NCI-H1417 treated with DMSO at 0.1 percent for 48 hours (cell line): ENCODE results near the gene EGF.
"Not testable (repeated sequence)": the region's sequence is repeated elsewhere in the genome, so short reads cannot be mapped to it uniquely, and the experiment has no call there.

Experiments
- DNase-seq: peaks from one replicate; lab custom pipeline; 2025; lab: John Stamatoyannopoulos, UW

EGF gene

GRCh38 chr4:109914322-109914721 is 1.6 kb downstream of the EGF start:
- DNase-seq = no peak

DNA sequence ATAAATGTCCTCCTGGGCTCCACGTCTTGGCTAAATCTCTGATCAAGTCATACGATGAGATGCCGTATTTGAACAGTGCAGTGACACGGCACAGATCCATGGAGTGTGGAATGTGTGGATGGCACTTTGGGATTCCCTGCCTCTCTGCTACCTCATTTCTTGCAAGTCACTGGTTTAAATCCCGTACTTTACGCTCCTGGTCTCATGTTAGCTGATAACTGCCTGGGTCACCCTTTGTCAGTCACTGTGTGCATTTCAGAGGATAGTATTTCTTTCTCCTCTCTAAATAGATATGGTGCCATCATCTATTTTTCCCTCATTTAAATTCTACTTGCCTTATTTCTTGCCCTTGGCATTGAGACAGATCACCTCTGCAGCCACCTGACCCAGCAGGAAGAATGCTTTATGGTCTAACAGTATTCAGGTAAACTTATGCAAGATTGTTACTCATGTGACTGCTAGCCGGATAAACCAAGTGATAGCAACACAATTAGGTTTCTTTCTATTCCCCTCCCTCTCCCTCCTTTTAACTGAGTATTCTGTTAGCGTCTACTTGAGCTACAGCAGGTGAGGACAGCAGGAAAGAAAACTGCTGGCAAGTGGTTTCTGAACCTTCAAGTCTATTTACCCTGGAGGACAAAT is 2.8 kb downstream of the EGF start:
- no peak for DNase-seq

- DNase-seq = no peak
Measured at GRCh38 chr4:109916027-109916409, 3.3 kb downstream of the EGF start.

- DNase-seq = no peak
Measured at GRCh38 chr4:109921384-109921808, 8.7 kb downstream of the EGF start.

GRCh38 chr4:109925396-109925795 is 12.7 kb downstream of the EGF start:
- DNase-seq = no peak

DNA sequence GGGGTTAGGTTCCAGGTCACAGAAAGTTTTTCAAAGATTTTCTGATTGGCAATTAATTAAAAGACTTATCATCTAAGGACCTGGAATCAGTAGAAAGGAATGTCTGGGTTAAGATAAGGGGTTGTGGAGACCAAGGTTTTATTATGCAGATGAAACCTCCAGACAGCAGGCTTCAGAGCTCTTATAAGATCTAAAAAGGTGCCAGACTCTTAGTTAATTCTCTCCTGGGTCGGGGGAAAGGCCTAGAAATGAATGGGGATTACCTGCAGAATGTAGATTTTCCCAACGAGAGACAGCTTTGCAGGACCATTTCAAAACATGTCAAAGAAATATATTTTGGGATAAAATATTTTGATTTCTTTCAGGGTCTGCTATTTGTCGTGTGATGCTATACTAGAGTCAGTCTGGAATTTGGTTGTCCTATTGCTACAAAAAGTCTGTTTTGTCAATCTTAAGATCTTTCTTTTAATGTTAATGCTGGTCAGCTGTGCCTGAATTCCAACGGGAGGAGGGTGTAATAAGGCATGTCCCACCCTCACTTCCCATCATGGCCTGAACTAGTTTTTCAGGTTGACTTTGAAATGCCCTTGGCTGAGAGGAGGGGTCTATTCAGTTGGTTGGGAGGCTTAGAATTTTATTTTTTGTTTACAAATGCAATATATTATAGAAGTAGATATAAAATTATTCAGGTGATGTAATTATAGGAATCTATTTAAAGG is 15.8 kb downstream of the EGF start:
- no peak for DNase-seq

GRCh38 chr4:109930464-109930863 is 17.8 kb downstream of the EGF start:
- DNase-seq = no peak

- no peak for DNase-seq
Measured at GRCh38 chr4:109930872-109931271, 18.2 kb downstream of the EGF start.

DNA sequence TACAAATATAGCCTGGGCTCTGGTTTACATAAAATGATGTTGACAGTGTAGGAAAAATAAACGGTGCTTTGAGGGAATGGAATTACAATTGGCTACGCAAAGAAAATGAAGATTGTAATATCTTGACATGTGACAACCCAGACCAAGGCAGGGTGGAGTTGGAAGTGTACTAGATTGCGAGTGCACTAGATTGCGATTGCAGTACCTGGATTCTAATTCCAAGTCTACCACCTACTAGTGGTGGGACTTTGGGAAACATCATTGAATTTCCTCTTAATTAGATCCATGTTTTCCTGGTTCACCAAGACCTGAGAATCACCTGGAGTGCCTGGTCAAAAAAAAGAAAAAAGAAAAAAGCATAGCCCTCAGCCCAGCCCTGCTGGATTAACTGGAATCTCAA is 18.6 kb downstream of the EGF start:
- no peak for DNase-seq

DNA sequence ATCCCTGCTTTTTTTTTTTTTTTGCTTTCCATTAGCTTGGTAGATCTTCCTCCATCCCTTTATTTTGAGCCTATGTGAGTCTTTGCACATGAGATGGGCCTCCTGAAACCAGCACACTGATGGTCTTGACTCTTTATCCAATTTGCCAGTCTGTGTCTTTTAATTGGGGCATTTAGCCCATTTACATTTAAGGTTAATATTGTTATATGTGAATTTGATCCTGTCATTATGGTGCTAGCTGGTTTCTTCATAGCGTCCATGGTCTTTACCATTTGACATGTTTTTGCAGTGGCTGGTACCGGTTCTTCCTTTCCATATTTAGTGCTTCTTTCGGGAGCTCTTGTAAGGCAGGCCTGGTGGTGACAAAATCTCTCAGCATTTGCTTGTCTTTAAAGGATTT is 24.7 kb downstream of the EGF start:
- DNase-seq = not testable (repeated sequence)

- no peak for DNase-seq
Measured at GRCh38 chr4:109939190-109939589, 26.5 kb downstream of the EGF start.

- DNase-seq = no peak
Measured at GRCh38 chr4:109942292-109942926, 29.7 kb downstream of the EGF start.

DNA sequence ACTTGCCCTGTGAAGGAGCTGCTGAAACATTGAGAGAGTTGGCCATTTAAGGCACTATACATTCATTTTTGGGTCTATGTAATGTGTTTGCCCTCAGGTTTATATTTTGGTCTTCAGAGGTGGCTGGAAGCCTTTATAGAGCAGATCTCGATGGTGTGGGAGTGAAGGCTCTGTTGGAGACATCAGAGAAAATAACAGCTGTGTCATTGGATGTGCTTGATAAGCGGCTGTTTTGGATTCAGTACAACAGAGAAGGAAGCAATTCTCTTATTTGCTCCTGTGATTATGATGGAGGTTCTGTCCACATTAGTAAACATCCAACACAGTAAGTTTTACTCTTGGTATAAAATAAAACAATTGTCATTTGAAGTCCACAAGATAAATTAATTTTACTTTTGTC is 31.1 kb downstream of the EGF start:
- no peak for DNase-seq

DNA sequence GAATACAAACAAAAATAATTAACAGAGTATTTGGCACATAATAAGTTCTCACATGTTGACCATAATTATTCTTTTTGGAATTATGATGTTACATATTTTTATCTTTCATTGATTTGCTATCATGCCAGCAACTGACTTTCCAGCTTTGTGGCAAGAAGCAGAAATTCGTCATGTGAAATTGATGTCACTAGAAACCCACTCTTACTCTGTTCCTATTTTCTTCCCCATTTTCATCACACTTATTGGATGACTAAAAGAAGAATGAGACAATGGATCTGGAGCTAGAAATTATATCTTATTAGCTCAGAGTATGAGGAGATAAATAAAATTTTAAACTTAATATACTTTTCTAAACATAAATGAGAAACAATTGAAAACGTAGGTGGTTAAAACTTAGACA is 31.9 kb downstream of the EGF start:
- no peak for DNase-seq

- DNase-seq = no peak
Measured at GRCh38 chr4:109945056-109945455, 32.4 kb downstream of the EGF start.

DNA sequence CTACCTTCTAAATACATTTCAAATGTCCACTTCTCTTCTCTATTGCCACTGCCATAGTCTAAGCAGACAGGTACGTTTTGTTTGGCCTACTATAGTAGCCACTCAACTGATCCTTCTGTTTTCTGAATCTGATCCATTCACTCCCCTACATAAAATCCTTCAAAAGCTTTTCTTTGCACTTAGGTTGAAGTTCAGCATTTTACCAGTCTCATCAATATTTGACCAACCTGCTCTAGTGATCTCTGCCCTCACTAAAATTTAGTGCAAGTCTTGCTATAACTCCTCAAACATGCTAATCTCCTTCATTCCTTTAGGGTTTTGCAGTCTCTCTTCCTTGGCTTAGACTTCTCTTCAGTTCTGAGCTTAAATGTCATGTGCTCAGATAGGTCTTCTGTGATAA is 33.4 kb downstream of the EGF start:
- no peak for DNase-seq

DNA sequence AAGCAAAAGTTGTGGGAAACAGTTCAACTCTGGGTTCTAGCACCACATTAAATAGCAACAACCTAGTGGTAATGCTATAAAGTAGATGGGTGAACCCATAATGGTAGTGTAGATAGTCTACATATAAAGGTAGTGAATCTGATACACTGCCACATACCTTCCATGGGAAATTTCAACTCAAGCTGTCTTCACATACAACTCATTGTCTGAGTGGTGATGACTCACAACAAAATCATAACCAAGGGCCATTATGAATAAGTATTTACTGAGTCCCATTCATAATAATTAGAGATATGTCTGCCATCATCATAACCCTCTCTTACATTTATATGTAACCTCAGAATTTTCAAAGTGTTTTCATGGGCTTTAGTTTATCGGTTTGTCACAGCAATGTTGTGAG is 34.8 kb downstream of the EGF start:
- no peak for DNase-seq

- no peak for DNase-seq
Measured at GRCh38 chr4:109947918-109948317, 35.2 kb downstream of the EGF start.

DNA sequence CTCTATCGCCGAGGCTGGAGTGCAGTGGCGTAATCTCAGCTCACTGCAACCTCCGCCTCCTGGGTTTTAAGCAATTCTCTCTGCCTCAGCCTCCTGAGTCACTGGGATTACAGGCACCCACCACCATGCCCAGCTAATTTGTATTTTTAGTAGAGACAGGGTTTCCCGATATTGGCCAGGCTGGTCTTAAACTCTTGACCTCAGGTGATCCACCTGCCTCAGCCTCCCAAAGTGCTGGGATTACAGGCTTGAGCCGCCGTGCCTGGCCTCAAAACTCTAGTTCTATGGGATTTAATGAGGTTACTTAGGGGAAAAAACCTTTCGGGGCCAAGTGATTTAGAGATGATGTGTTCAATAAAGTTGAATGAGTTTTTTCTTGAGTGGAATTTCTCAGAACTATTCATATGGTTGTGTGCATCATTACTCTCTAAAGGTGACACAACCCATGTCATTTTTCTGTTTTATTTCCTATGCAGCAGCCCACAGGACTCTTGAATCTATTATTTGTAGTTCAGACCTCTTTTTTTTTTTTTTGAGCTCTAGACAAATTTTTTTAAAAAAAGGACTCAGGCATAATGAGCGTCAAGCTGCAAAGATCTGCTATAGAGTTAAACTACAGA is 36.5 kb downstream of the EGF start:
- not testable (repeated sequence) for DNase-seq

DNA sequence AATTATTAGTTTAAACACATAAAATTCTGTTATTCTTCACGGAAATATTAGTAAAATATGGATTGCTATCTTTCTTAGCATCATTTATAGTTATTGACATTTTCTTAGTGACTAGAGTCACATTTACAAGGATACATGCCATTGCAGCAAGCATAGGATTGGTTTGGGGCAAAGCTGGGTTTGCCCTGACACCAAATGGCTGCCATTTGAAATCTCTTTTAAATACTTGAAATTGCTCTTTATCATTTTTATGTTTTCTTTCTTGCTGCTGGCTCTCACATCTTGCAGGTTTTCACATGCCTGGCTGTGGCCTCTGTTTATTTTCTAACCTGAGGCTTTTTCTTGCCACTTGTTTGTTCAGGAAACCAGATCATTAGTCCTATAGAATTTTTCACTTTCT is 39.9 kb downstream of the EGF start:
- no peak for DNase-seq

DNA sequence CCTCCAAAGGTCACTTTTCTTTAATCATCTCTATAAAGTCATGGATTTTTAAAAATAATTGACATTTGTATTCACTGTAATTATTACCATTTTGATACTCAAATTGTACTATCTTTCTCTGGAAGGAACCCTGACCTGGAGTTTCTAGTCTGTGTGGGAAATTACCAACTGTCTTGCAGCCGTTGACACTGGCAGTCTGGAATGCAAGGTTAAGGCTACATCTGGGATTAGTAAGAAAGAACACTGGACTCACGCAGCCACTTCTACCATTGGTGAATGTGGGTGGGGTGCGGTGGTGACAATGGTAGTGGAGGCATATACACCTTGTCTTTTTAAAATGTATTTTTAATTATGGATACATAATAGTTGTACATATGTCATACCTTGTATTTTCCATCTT is 40.9 kb downstream of the EGF start:
- DNase-seq = no peak

DNA sequence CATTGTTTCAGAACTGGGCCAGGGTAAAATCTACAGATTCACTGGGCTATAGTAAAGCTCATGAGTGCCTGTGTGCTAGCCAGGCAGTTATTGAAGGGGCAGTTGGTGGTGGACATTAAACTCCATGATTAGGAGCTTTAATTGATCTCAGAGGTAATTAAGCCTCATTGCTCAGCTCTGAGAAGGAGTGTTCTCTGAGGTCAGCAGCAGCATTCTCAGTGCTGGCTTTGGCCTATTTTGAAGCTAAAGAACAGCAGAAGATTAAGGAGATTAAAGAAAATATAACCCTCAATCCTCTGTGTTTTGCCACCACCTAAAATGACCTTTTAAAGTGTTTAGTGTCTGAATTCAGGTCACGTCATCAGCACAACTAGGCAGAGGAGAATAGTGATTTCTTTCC is 42.5 kb downstream of the EGF start:
- DNase-seq = no peak

GRCh38 chr4:109957227-109957626 is 44.5 kb downstream of the EGF start:
- no peak for DNase-seq
